ENCODE data around the gene SNAP91. TPM values are rescaled to one million over a fixed set of nuclear protein-coding genes. Genes with fewer than 3 reads are reported as not detected.

The SNAP91 gene
- total RNA-seq, 1 experiment from 2014 or later = 1.3 TPM

DNA sequence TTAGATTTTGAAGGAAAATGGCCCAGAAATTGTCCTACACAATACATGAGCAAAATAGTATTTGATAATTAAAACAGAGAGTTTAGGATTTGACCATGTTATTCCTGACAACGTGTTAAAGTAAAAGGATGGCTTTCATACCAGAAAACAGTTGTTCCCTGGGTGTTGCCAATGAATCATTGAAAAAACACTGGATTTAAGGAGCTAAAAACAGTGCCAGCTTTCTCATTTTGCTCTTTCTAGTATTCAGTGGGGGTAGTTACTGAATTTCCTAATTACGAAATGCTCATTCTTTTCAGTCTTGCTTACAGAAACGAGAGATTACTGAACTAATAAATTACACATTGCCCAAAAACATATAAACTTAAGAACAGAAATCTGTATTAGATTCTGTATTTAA lies 26.6 kb upstream of the SNAP91 start:
- Histone ChIP-seq H3K27ac (ENCODE audit: insufficient read length, low read depth, low read length) (no peak overlapping the region), H3K27me3 (ENCODE audit: insufficient read depth, low read length) (no peaks in the 10 kb centered on the region), H4K91ac (ENCODE audit: insufficient read length, low read depth, low read length) (no peak overlapping the region), H2BK5ac (ENCODE audit: insufficient read length, low read length) (no peak overlapping the region), H2BK120ac (ENCODE audit: low read depth, low read length, poor library complexity, severe bottlenecking) (no peak overlapping the region), H3K23ac (ENCODE audit: insufficient read length, low read depth, low read length) (no peak overlapping the region), H3K79me1 (ENCODE audit: insufficient read depth, low read depth, low read length, poor library complexity, severe bottlenecking) (no peaks in the 10 kb centered on the region), H3K56ac (ENCODE audit: insufficient read length, low read depth, low read length) (no peak overlapping the region), H2BK20ac (ENCODE audit: low read depth, low read length, poor library complexity, severe bottlenecking) (no peak overlapping the region), H3K79me2 (ENCODE audit: insufficient read depth, low read length) (no peaks in the 10 kb centered on the region), H3K18ac (ENCODE audit: insufficient read length, low read depth, low read length) (no peak overlapping the region), H3K4ac (ENCODE audit: low read depth, low read length) (no peak overlapping the region), H4K8ac (replicated peaks; ENCODE audit: insufficient read length, low read depth, low read length) (no peak overlapping the region), H2AK5ac (ENCODE audit: insufficient read length, low read length) (no peak overlapping the region), H2BK12ac (ENCODE audit: insufficient read length, low read depth, low read length) (no peak overlapping the region), H3T11ph (ENCODE audit: low read length) (no peak overlapping the region), H3K23me2 (ENCODE audit: insufficient read length, low read depth, low read length, poor library complexity, severe bottlenecking) (no peaks in the 10 kb centered on the region), H4K5ac (ENCODE audit: insufficient read length, low read depth, low read length) (no peak overlapping the region), H4K20me1 (ENCODE audit: control insufficient read depth, insufficient read depth, insufficient read length) (no peaks in the 10 kb centered on the region), H3K14ac (ENCODE audit: insufficient read depth, low read length) (no peak overlapping the region), H3K4me2 (ENCODE audit: insufficient read depth, insufficient read length, low read length) (no peak overlapping the region), H3K4me1 (ENCODE audit: insufficient read depth, low read length) (no peaks in the 10 kb centered on the region), H3K9me3 (ENCODE audit: control insufficient read depth, low read depth, low read length) (no peaks in the 10 kb centered on the region), H2AFZ (ENCODE audit: low read length) (no peak overlapping the region), H2BK15ac (ENCODE audit: low read depth, low read length) (no peak overlapping the region), H3K9ac (ENCODE audit: extremely low read depth, insufficient read length, low read length) (no peak overlapping the region)
- no peak for DNase-seq
- TF ChIP-seq, protein P1, sequence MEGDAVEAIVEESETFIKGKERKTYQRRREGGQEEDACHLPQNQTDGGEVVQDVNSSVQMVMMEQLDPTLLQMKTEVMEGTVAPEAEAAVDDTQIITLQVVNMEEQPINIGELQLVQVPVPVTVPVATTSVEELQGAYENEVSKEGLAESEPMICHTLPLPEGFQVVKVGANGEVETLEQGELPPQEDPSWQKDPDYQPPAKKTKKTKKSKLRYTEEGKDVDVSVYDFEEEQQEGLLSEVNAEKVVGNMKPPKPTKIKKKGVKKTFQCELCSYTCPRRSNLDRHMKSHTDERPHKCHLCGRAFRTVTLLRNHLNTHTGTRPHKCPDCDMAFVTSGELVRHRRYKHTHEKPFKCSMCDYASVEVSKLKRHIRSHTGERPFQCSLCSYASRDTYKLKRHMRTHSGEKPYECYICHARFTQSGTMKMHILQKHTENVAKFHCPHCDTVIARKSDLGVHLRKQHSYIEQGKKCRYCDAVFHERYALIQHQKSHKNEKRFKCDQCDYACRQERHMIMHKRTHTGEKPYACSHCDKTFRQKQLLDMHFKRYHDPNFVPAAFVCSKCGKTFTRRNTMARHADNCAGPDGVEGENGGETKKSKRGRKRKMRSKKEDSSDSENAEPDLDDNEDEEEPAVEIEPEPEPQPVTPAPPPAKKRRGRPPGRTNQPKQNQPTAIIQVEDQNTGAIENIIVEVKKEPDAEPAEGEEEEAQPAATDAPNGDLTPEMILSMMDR (conservative IDR thresholded peaks at IDR 0.05) = no peak
- Mint-ChIP-seq H3K27me3 (ENCODE audit: low read depth) (peaks cover 3% of the 10 kb centered on the region; the same call in 1 of the 2 replicates), H3K9me3 (0 out of 5 replicates have a peak, but pooled peaks cover 0 to 4% of the 10 kb centered on the region in 2 experiments), H3K27ac (no peak overlapping the region), H3K4me3 (no peak overlapping the region), H3K4me1 (no peaks in the 10 kb centered on the region), H3K36me3 (ENCODE audit: insufficient read depth in 1 of 3, low read depth in 3 of 3) (peaks cover 0 to 1% (median 0%) of the 10 kb centered on the region in 3 experiments; a peak in 2 of 7 replicates)
- no CpG with 5 or more reads among the region's 3 CpGs for WGBS (ENCODE audit: extremely low coverage, insufficient read length, low lambda C conversion rate)
